ES-I3 (cell line): ENCODE measurements around the gene GALNT18.

Source experiments
- H3K36me3 ChIP-seq: 2 replicates; pipeline ENCODE4 v1.6.1; 2013; ENCODE audit warnings: mild to moderate bottlenecking, low read length, control low read depth, moderate library complexity; ENCODE audit not compliant: insufficient read depth
- H3K4me1 ChIP-seq: 2 replicates; pipeline ENCODE4 v1.6.1; 2013; ENCODE audit warnings: mild to moderate bottlenecking, control low read depth, low read length; ENCODE audit not compliant: insufficient read depth
- H3K9ac ChIP-seq: 2 replicates; pipeline ENCODE4 v1.6.1; 2013; ENCODE audit warnings: low read depth, mild to moderate bottlenecking, low read length, moderate library complexity
- H3K9me3 ChIP-seq: 2 replicates; pipeline ENCODE4 v1.6.1; 2013; ENCODE audit warnings: mild to moderate bottlenecking, low read length, moderate library complexity; ENCODE audit not compliant: control insufficient read depth, insufficient read depth

GALNT18 gene

GRCh38 chr11:11237070-11237832, 384.6 kb downstream of the GALNT18 start:
- Histone ChIP-seq H3K9me3 (no peaks in the 10 kb centered on the region), H3K36me3 (no peaks in the 10 kb centered on the region), H3K4me1 (0 out of 2 replicates have a peak, but pooled peaks cover 10% of the 10 kb centered on the region), H3K9ac (no peak overlapping the region)

DNA sequence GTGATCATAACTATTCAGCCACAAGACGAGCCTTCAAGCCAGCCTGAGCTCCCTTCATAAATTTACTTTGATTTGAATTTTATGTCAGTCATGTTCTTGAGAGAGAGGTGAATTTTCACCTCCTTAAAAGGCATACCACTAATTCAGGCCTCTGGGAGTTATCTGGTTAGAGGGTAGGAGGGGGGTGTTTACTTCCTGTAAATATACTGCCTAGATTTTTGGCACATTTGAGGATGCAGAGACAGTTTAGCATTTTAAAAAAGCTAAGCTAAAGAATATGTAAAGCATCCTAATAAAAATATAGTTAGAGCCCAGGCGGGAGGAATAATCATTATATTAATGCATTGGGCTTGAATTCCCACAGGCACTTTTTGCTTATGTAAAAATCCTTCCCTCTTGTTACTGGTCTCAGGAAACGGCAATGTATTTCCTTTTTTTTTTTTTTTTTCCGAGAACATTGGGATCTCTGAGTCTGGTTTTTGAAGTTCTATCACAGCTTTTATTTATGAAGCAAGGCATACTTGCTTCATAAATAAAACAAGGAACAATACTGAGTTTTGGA, 385.2 kb downstream of the GALNT18 start:
- no peaks in the 10 kb centered on the region for H3K36me3 ChIP-seq
- H3K4me1 ChIP-seq, result 0 out of 2 replicates have a peak, but pooled peaks cover 10% of the 10 kb centered on the region
- H3K9me3 ChIP-seq, result no peaks in the 10 kb centered on the region
- no peak overlapping the region for H3K9ac ChIP-seq

DNA sequence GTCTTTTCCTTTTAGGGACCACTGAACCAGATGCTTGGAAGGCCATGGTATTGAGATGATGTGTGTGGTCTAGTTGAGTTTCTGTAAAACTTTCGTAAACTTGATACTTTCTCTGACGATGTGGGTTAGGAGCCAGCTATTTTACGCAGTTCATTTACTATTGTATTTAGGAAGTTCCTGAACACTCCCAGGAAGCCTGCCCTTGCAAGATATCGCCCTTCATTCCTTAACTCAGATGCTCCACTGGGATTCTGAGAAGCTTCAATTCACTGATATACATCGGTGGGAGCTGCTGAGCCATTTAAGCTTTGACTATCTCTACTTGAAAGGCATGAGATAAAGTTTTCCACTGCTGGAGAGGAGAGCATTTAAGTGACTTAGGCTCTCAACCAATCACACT, 390.0 kb downstream of the GALNT18 start:
- Histone ChIP-seq H3K36me3 (no peaks in the 10 kb centered on the region), H3K9me3 (no peaks in the 10 kb centered on the region), H3K9ac (no peak overlapping the region), H3K4me1 (no peaks in the 10 kb centered on the region)

DNA sequence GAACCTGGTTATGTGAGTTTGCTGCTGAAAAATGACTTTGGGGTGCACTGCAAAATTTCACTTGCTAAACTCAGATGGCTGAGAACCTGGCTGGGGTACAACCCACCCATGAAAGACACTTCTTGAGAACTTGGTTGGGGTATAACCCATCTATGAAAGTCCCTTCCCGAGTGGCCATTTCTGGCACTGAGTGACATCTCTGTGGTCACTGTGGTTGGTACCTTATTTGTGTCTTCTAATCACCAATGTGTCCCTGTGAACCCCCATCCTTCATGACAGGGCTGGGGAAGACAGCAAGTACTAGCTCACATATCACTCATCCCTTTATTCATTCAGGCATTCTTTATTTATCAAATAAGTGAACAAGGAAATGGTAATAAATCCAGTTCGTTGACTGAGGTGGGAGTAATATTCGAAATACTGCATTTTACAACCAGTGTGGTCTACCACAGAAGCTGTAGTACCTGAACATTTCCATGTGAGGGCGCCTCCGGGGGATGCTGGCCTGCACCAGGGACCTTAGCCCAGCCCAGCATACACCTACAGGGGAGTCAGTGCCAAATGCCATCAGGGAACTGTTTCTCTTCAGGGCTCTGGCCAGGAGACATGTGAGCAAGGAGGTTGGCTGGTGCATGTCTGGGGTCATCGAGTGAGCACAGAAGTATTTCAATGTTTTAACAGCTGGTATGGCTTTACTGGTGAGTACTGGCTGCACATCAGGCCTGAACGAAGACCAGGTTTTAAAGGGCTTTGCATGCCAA, 390.8 kb downstream of the GALNT18 start:
- no peaks in the 10 kb centered on the region for H3K36me3 ChIP-seq
- H3K4me1 ChIP-seq, result no peaks in the 10 kb centered on the region
- no peak overlapping the region for H3K9ac ChIP-seq
- no peaks in the 10 kb centered on the region for H3K9me3 ChIP-seq

- H3K4me1 ChIP-seq, result no peaks in the 10 kb centered on the region
- H3K9ac ChIP-seq, result no peak overlapping the region
- H3K36me3 ChIP-seq, result no peaks in the 10 kb centered on the region
- H3K9me3 ChIP-seq, result peaks cover 2% of the 10 kb centered on the region; the same call in 1 of the 2 replicates
These were observed 391.7 kb downstream of the GALNT18 start for GRCh38 chr11:11230087-11230486.

GRCh38 chr11:11229647-11230046, 392.2 kb downstream of the GALNT18 start:
- Histone ChIP-seq H3K36me3 (no peaks in the 10 kb centered on the region), H3K9ac (no peak overlapping the region), H3K9me3 (peaks cover 2% of the 10 kb centered on the region; the same call in 1 of the 2 replicates), H3K4me1 (no peaks in the 10 kb centered on the region)

GRCh38 chr11:11227296-11228085, 394.3 kb downstream of the GALNT18 start:
- Histone ChIP-seq H3K9me3 (peaks cover 2% of the 10 kb centered on the region; the same call in 1 of the 2 replicates), H3K9ac (no peak overlapping the region), H3K4me1 (no peaks in the 10 kb centered on the region), H3K36me3 (no peaks in the 10 kb centered on the region)
